ENCODE data around the gene ZNF791. TPM values are rescaled to one million over a fixed set of nuclear protein-coding genes. Genes with fewer than 3 reads are reported as not detected.
"Not testable (repeated sequence)": the region's sequence is repeated elsewhere in the genome, so short reads cannot be mapped to it uniquely, and the experiment has no call there.

ZNF791 gene
- total and polyA plus RNA-seq, 10 donors: 6.8 to 64.9 (median 30.9) TPM

GRCh38 chr19:12606796-12607195 is 3.9 kb upstream of the ZNF791 start:
- 90 to 100% (median 97%) methylated on average over 1 of the region's 1 CpG for WGBS, 5 donors
- TF ChIP-seq POLR2A (IDR thresholded peaks at IDR 0.05) (no peak), CTCF (IDR thresholded peaks at IDR 0.05 in 8 of 11, conservative IDR thresholded peaks at IDR 0.05 in 3 of 11) (no peak), POLR2AphosphoS5 (IDR thresholded peaks at IDR 0.05) (no peak)
- no peaks in the 10 kb centered on the region for H3K9me3 ChIP-seq
- no peak overlapping the region for H3K4me3 ChIP-seq
- no peak for DNase-seq
- peaks cover 8 to 62% (median 35%) of the 10 kb centered on the region in 6 donors for H3K4me1 ChIP-seq
- intact Hi-C loops (cut with DNase I; ENCODE audit: low total_unique reads): no loop called here
- no peaks in the 10 kb centered on the region for H3K27me3 ChIP-seq (replicated peaks in 1 of 7)
- peaks cover 0 to 71% (median 26%) of the 10 kb centered on the region in 6 donors for H3K36me3 ChIP-seq
- no peak overlapping the region for H3K27ac ChIP-seq

GRCh38 chr19:12607631-12608030 is 3.1 kb upstream of the ZNF791 start:
- intact Hi-C loops (cut with DNase I; ENCODE audit: low total_unique reads): no loop called here
- 61 to 75% (median 72%) methylated on average over 3 of the region's 3 CpGs for WGBS, 5 donors
- H3K4me1 ChIP-seq: peaks cover 16 to 70% (median 44%) of the 10 kb centered on the region in 6 donors
- TF ChIP-seq POLR2A (IDR thresholded peaks at IDR 0.05): no peak
- no peaks in the 10 kb centered on the region for H3K9me3 ChIP-seq
- peaks cover 0 to 69% (median 21%) of the 10 kb centered on the region in 6 donors for H3K36me3 ChIP-seq
- H3K27me3 ChIP-seq (replicated peaks in 1 of 7): no peaks in the 10 kb centered on the region
- no peak for DNase-seq
- no peak overlapping the region for H3K4me3 ChIP-seq
- peak overlapping the region in 1 of 8 donors; percentile 16 for H3K27ac ChIP-seq

GRCh38 chr19:12611361-12611699 is 610 bp downstream of the ZNF791 start:
- H3K4me1 ChIP-seq: peaks cover 38 to 89% (median 72%) of the 10 kb centered on the region in 6 donors
- peak; percentile 74 for DNase-seq
- no peak for TF ChIP-seq CTCF (IDR thresholded peaks at IDR 0.05 in 8 of 11, conservative IDR thresholded peaks at IDR 0.05 in 3 of 11)
- H3K27ac ChIP-seq: peak overlapping the region; percentile 86 to 99 (median 97)
- intact Hi-C loops (cut with DNase I; ENCODE audit: low total_unique reads): no loop called here
- 0 to 2% (median 0%) methylated on average over 10 of the region's 10 CpGs for WGBS, 5 donors
- H3K4me3 ChIP-seq: peak overlapping the region; percentile 77 to 98 (median 83)
- H3K27me3 ChIP-seq (replicated peaks in 1 of 7): no peaks in the 10 kb centered on the region
- H3K36me3 ChIP-seq: peaks cover 0 to 68% (median 6%) of the 10 kb centered on the region in 6 donors
- no peaks in the 10 kb centered on the region for H3K9me3 ChIP-seq

- Histone ChIP-seq H3K27me3 (replicated peaks in 1 of 7) (no peaks in the 10 kb centered on the region), H3K4me1 (peaks cover 43 to 88% (median 76%) of the 10 kb centered on the region in 6 donors), H3K36me3 (peaks cover 0 to 53% (median 2%) of the 10 kb centered on the region in 6 donors), H3K4me3 (no peak overlapping the region), H3K27ac (no peak overlapping the region), H3K9me3 (no peaks in the 10 kb centered on the region)
- TF ChIP-seq POLR2AphosphoS5 (IDR thresholded peaks at IDR 0.05): no peak
- TF ChIP-seq POLR2A (IDR thresholded peaks at IDR 0.05): no peak
- TF ChIP-seq CTCF (IDR thresholded peaks at IDR 0.05 in 8 of 11, conservative IDR thresholded peaks at IDR 0.05 in 3 of 11): no peak
- intact Hi-C loops (cut with DNase I; ENCODE audit: low total_unique reads): no loop called here
- WGBS, 5 donors: 71 to 93% (median 87%) methylated on average over 4 of the region's 4 CpGs
- DNase-seq: no peak
Measured at GRCh38 chr19:12617646-12618045, 6.9 kb downstream of the ZNF791 start.

GRCh38 chr19:12621253-12622024 is 10.7 kb downstream of the ZNF791 start:
- H3K27me3 ChIP-seq (replicated peaks in 1 of 7); H3K4me3 ChIP-seq; intact Hi-C loops (cut with DNase I; ENCODE audit: low total_unique reads); H3K9me3 ChIP-seq; DNase-seq: not testable (repeated sequence)
- 82 to 91% (median 86%) methylated on average over 13 to 26 of the region's 26 CpGs for WGBS, 5 donors
- peaks cover 0 to 52% (median 28%) of the 10 kb centered on the region in 6 donors for H3K36me3 ChIP-seq
- H3K4me1 ChIP-seq: peaks cover 14 to 59% (median 42%) of the 10 kb centered on the region in 6 donors
- H3K27ac ChIP-seq: peak overlapping the region in 1 of 8 donors; percentile 24
